ENCODE measurements around the gene CRPPA.
A peak's percentile ranks its signal among the peaks of the same experiment; 100 is the strongest.

CRPPA gene

GRCh38 chr7:16422917-16423316 is 1.6 kb upstream of the CRPPA start:
- no peak for DNase-seq (ENCODE audit: low spot score)

GRCh38 chr7:16422103-16422435 is 731 bp upstream of the CRPPA start:
- DNase-seq (ENCODE audit: low spot score): no peak

GRCh38 chr7:16420649-16421332 is 547 bp downstream of the CRPPA start:
- DNase-seq (ENCODE audit: low spot score): peak; percentile 71

- no peak for DNase-seq (ENCODE audit: low spot score)
These were observed 1.0 kb downstream of the CRPPA start for GRCh38 chr7:16420329-16420648.

GRCh38 chr7:16419859-16420258 is 1.5 kb downstream of the CRPPA start:
- DNase-seq (ENCODE audit: low spot score): no peak

GRCh38 chr7:16419126-16419525 is 2.2 kb downstream of the CRPPA start:
- DNase-seq (ENCODE audit: low spot score): no peak

GRCh38 chr7:16417906-16418305 is 3.4 kb downstream of the CRPPA start:
- DNase-seq (ENCODE audit: low spot score): no peak

- DNase-seq (ENCODE audit: low spot score): no peak
These were observed 4.8 kb downstream of the CRPPA start for GRCh38 chr7:16416289-16417282.

- DNase-seq (ENCODE audit: low spot score): no peak
These were observed 8.8 kb downstream of the CRPPA start for GRCh38 chr7:16412274-16413254.

GRCh38 chr7:16411391-16411790 is 9.9 kb downstream of the CRPPA start:
- no peak for DNase-seq (ENCODE audit: low spot score)

GRCh38 chr7:16409777-16410176 is 11.6 kb downstream of the CRPPA start:
- no peak for DNase-seq (ENCODE audit: low spot score)

GRCh38 chr7:16404636-16405035 is 16.7 kb downstream of the CRPPA start:
- DNase-seq (ENCODE audit: low spot score): no peak

- DNase-seq (ENCODE audit: low spot score): no peak
These were observed 17.9 kb downstream of the CRPPA start for GRCh38 chr7:16403475-16403874.

GRCh38 chr7:16402940-16403339 is 18.4 kb downstream of the CRPPA start:
- no peak for DNase-seq (ENCODE audit: low spot score)

GRCh38 chr7:16402091-16402490 is 19.2 kb downstream of the CRPPA start:
- no peak for DNase-seq (ENCODE audit: low spot score)

GRCh38 chr7:16400893-16401275 is 20.5 kb downstream of the CRPPA start:
- DNase-seq (ENCODE audit: low spot score): no peak

- DNase-seq (ENCODE audit: low spot score): no peak
These were observed 21.1 kb downstream of the CRPPA start for GRCh38 chr7:16399916-16400892.

- DNase-seq (ENCODE audit: low spot score): no peak
These were observed 22.0 kb downstream of the CRPPA start for GRCh38 chr7:16399265-16399831.

GRCh38 chr7:16398146-16399017 is 23.0 kb downstream of the CRPPA start:
- DNase-seq (ENCODE audit: low spot score): no peak
